Fibroblast of lung (primary cell): ENCODE results near the gene TMEM97. TPM values are rescaled to one million over a fixed set of nuclear protein-coding genes. Genes with fewer than 3 reads are reported as not detected.
A peak's percentile ranks its signal among the peaks of the same experiment; 100 is the strongest.

Experiments
- DNase-seq, 2 donors: peaks; one replicate each; pipeline versions ENCODE4 v3.0.0 to v3.0.0-alpha.2; 2010; ENCODE audit warnings: low read depth in 2 of 2
- H2AFZ ChIP-seq: 2 replicates; pipeline ENCODE4 v1.5.1; 2012; ENCODE audit warnings: low read length, control low read depth, inconsistent platforms
- H3K27ac ChIP-seq: 2 replicates; pipeline ENCODE4 v1.5.1; 2011; ENCODE audit warnings: low read length, control low read depth; ENCODE audit not compliant: insufficient read depth
- H3K27me3 ChIP-seq: 2 replicates; pipeline ENCODE4 v1.5.1; 2011; ENCODE audit warnings: mild to moderate bottlenecking, low read length; ENCODE audit not compliant: control insufficient read depth, insufficient read depth
- H3K36me3 ChIP-seq: 2 replicates; pipeline ENCODE4 v1.5.1; 2011; ENCODE audit warnings: low read length; ENCODE audit not compliant: control insufficient read depth, insufficient read depth
- H3K4me1 ChIP-seq: 2 replicates; pipeline ENCODE4 v1.5.1; 2011; ENCODE audit warnings: low read length; ENCODE audit not compliant: control insufficient read depth, insufficient read depth; ENCODE audit errors: extremely low read depth
- H3K4me2 ChIP-seq: 2 replicates; pipeline ENCODE4 v1.5.1; 2011; ENCODE audit warnings: low read length, control low read depth; ENCODE audit not compliant: insufficient read depth; ENCODE audit errors: extremely low read depth
- H3K4me3 ChIP-seq, 4 experiments: fragments of 200-600 bp in 1 of 4; sonication (generic) in 1 of 4; replicated peaks in 1 of 4; 2 replicates each; pipeline ENCODE4 v1.5.1; 2011 to 2016; ENCODE audit warnings: low read length in 4 of 4, low read depth in 3 of 4, mild to moderate bottlenecking in 3 of 4, control low read depth in 2 of 4, inconsistent platforms in 1 of 4, mixed read lengths in 1 of 4; ENCODE audit not compliant: insufficient read depth in 1 of 4; ENCODE audit errors: control extremely low read depth in 1 of 4
- H3K79me2 ChIP-seq: 2 replicates; pipeline ENCODE4 v1.5.1; 2012; ENCODE audit warnings: mild to moderate bottlenecking, low read length, inconsistent platforms; ENCODE audit not compliant: control insufficient read depth, insufficient read depth
- H3K9ac ChIP-seq: 2 replicates; pipeline ENCODE4 v1.5.1; 2011; ENCODE audit warnings: mild to moderate bottlenecking, low read length, control low read depth; ENCODE audit not compliant: insufficient read depth
- H3K9me3 ChIP-seq: 2 replicates; pipeline ENCODE4 v1.5.1; 2012; ENCODE audit warnings: low read depth, low read length; ENCODE audit not compliant: control insufficient read depth, insufficient read depth
- H4K20me1 ChIP-seq: 2 replicates; pipeline ENCODE4 v1.5.1; 2011; ENCODE audit warnings: low read length; ENCODE audit not compliant: control insufficient read depth, insufficient read depth; ENCODE audit errors: extremely low read depth
- CTCF ChIP-seq, 2 donors: IDR thresholded peaks in 1 of 2; conservative IDR thresholded peaks in 1 of 2; 1 replicate in 1 of 2; 2 replicates in 1 of 2; pipeline ENCODE4 v1.5.1; 2011 to 2012; ENCODE audit warnings: low read length in 2 of 2, control low read depth in 1 of 2, inconsistent platforms in 1 of 2, low read depth in 1 of 2, mild to moderate bottlenecking in 1 of 2
- EZH2 ChIP-seq: IDR thresholded peaks from 2 replicates; pipeline ENCODE4 v1.5.1; 2012; ENCODE audit warnings: low read length, control low read depth, mild to moderate bottlenecking; ENCODE audit errors: missing control alignments
- polyA plus RNA-seq, 2 donors: library from polyadenylated mRNA; depleted of rRNA in 1 of 2; stranded (reverse) in 1 of 2; unstranded in 1 of 2; fragments of >200 nt; gene quantifications; 2 replicates each; pipeline ENCODE4 v1.2.1, GENCODE V29; 2011 to 2012; ENCODE audit warnings: missing spikeins in 1 of 2
- total RNA-seq: library from RNA; depleted of rRNA; stranded (reverse); fragments of >200 nt; gene quantifications from 2 replicates; pipeline ENCODE4 v1.2.1, GENCODE V29; 2014

TMEM97 gene
- total and polyA plus RNA-seq, 2 donors (not counting 1 experiment from before 2014, with no cell fraction given), result 34.4 to 43.6 TPM

- TF ChIP-seq CTCF (conservative IDR thresholded peaks at IDR 0.05 in 1 of 2, IDR thresholded peaks at IDR 0.05 in 1 of 2; ENCODE audit: low read depth in 1 of 2, low read length in 2 of 2) (no peak), EZH2 (no peak)
- no peak for DNase-seq
- H3K79me2 ChIP-seq, result peaks cover 43% of the 10 kb centered on the region
- H4K20me1 ChIP-seq, result no peaks in the 10 kb centered on the region
- peak overlapping the region; percentile 94 for H3K9ac ChIP-seq
- no peaks in the 10 kb centered on the region for H3K27me3 ChIP-seq
- H3K27ac ChIP-seq, result peak overlapping the region; percentile 99
- no peaks in the 10 kb centered on the region for H3K9me3 ChIP-seq
- no peak overlapping the region for H2AFZ ChIP-seq
- H3K4me2 ChIP-seq, result peak overlapping the region; percentile 100
- H3K36me3 ChIP-seq, result peaks cover 8% of the 10 kb centered on the region
- peak overlapping the region; percentile 60 to 99 (median 86) for H3K4me3 ChIP-seq
- peaks cover 17% of the 10 kb centered on the region for H3K4me1 ChIP-seq
These were observed 15.2 kb downstream of the TMEM97 start for GRCh38 chr17:28334171-28334570.

GRCh38 chr17:28334666-28335200, 15.7 kb downstream of the TMEM97 start:
- DNase-seq, result no peak
- Histone ChIP-seq H3K4me1 (peaks cover 17% of the 10 kb centered on the region), H3K36me3 (peaks cover 11% of the 10 kb centered on the region), H4K20me1 (no peaks in the 10 kb centered on the region), H3K9ac (peak overlapping the region; percentile 94), H3K27ac (peak overlapping the region; percentile 99), H2AFZ (peak overlapping the region; percentile 25), H3K4me3 (peak overlapping the region; percentile 60 to 99 (median 86)), H3K79me2 (peaks cover 48% of the 10 kb centered on the region), H3K4me2 (peak overlapping the region; percentile 100), H3K27me3 (no peaks in the 10 kb centered on the region), H3K9me3 (no peaks in the 10 kb centered on the region)
- no peak for TF ChIP-seq CTCF (conservative IDR thresholded peaks at IDR 0.05 in 1 of 2, IDR thresholded peaks at IDR 0.05 in 1 of 2; ENCODE audit: low read depth in 1 of 2, low read length in 2 of 2)
- TF ChIP-seq EZH2, result no peak

- peak; percentile 100 for DNase-seq
- Histone ChIP-seq H4K20me1 (no peaks in the 10 kb centered on the region), H3K9ac (peak within 1 kb of the TSS; percentile 95), H3K36me3 (peaks cover 11% of the 10 kb centered on the region), H3K27ac (peak within 1 kb of the TSS; percentile 99), H3K79me2 (peaks cover 50% of the 10 kb centered on the region), H3K9me3 (no peaks in the 10 kb centered on the region), H3K4me2 (peak within 1 kb of the TSS; percentile 100), H3K4me3 (peak within 1 kb of the TSS; percentile 88 to 99 (median 96)), H3K27me3 (no peaks in the 10 kb centered on the region), H2AFZ (peak within 1 kb of the TSS; percentile 60), H3K4me1 (peaks cover 17% of the 10 kb centered on the region)
- TF ChIP-seq EZH2 (no peak), CTCF (conservative IDR thresholded peaks at IDR 0.05 in 1 of 2, IDR thresholded peaks at IDR 0.05 in 1 of 2; ENCODE audit: low read depth in 1 of 2, low read length in 2 of 2) (no peak)
These were observed 16.4 kb downstream of the TMEM97 start, which contains the start of the genes IFT20 and TNFAIP1 for GRCh38 chr17:28335201-28335958. Gene IFT20, minus strand, starts transcription at chr17:28335472. Its CDS starts 3,487 bp downstream, at chr17:28331985. Gene TNFAIP1, plus strand, starts transcription at chr17:28335761. Its CDS starts 3,761 bp downstream, at chr17:28339522.
